Central memory CD8-positive, alpha-beta T cell (primary cell): ENCODE results near the gene CDK11B.

Experiments
- ATAC-seq: fragments of 150-1000 bp; cut with Tn5 transposase; replicated peaks from 2 replicates; pipeline ENCODE4 v1.10.0; 2022; ENCODE audit warnings: mild to moderate bottlenecking, moderate FRiP score, moderate number of reproducible peaks; ENCODE audit not compliant: poor library complexity, severe bottlenecking; ENCODE audit errors: extremely low read depth
- DNase-seq, 2 donors: peaks; one replicate each; pipeline ENCODE4 v3.0.0; 2021; ENCODE audit warnings: low spot score in 2 of 2
- H3K27ac Mint-ChIP-seq: one replicate; pipeline ENCODE4 v1.8.0; 2022; ENCODE audit warnings: low read depth, mild to moderate bottlenecking, moderate library complexity, mixed read lengths
- H3K27me3 Mint-ChIP-seq: one replicate; pipeline ENCODE4 v1.8.0; 2022; ENCODE audit warnings: mixed read lengths
- H3K36me3 Mint-ChIP-seq: one replicate; pipeline ENCODE4 v1.8.0; 2022; ENCODE audit warnings: mild to moderate bottlenecking, moderate library complexity, mixed read lengths; ENCODE audit not compliant: insufficient read depth
- H3K4me1 Mint-ChIP-seq: one replicate; pipeline ENCODE4 v1.8.0; 2022; ENCODE audit warnings: mixed read lengths
- H3K4me3 Mint-ChIP-seq: one replicate; pipeline ENCODE4 v1.8.0; 2022; ENCODE audit warnings: mild to moderate bottlenecking, moderate library complexity, mixed read lengths
- H3K9me3 Mint-ChIP-seq: one replicate; pipeline ENCODE4 v1.8.0; 2022; ENCODE audit warnings: mixed read lengths

The CDK11B gene

DNA sequence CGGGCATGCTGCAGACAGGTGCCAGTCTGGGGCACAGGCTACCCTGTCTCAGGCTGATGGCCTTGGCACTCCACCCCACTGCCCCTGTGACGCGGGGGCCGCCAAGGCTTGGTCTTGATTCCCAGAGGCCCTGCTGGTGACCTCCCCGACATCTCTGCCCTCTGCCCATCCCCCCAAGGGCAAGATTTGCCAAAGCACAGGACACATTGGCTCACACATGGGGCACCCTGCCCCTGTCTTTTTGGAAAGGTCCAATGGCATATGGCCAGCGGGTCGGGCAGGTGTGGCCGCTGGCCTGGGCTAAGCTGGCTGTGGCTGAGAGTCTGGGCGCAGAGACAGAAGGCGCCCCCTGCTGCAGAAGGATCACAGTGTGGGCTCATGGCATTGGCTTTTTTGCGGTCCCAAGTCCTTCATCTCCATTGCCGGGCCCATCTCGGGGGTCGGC, 38.9 kb downstream of the CDK11B start:
- no peak overlapping the region for H3K4me3 Mint-ChIP-seq
- no peaks in the 10 kb centered on the region for H3K9me3 Mint-ChIP-seq
- no peak for DNase-seq
- no peak overlapping the region for H3K27ac Mint-ChIP-seq
- ATAC-seq = no peak
- no peaks in the 10 kb centered on the region for H3K27me3 Mint-ChIP-seq
- H3K36me3 Mint-ChIP-seq = peaks cover 17% of the 10 kb centered on the region
- peaks cover 6% of the 10 kb centered on the region for H3K4me1 Mint-ChIP-seq

DNA sequence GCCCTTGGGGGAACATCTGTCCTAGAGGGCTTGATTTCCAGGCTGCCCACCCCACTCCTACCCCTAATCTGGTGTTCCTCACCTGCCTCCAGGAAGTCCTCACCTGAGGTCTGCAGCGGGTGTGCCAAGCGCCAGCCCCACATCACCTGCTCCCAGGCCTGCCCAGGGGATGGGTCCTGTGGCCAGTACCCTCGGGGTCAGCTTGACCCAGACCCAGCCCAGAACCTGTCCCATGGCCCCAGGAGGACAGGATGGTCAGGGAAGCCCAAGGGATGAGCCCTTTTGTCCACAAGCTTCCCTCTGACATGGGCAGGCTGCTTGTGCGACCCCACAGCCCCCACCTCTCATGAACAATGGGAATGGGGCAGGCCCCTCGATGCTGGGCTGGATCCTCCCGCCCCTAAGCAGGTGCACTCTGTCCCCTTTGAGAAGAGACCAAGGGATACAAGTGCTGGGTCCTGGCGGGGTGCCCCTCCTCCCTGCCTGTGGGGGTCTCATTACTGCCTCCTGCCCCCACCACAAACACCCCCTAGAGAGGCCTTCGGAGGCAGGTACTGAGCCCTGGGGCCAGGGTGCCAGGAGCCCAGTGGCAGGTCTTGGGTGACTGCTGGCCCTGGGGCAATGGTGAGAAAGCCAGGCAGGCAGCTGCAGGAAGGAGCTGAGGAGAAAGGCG, 40.3 kb downstream of the CDK11B start:
- Mint-ChIP-seq H3K27me3 (no peaks in the 10 kb centered on the region), H3K27ac (no peak overlapping the region), H3K4me1 (peaks cover 20% of the 10 kb centered on the region)

DNA sequence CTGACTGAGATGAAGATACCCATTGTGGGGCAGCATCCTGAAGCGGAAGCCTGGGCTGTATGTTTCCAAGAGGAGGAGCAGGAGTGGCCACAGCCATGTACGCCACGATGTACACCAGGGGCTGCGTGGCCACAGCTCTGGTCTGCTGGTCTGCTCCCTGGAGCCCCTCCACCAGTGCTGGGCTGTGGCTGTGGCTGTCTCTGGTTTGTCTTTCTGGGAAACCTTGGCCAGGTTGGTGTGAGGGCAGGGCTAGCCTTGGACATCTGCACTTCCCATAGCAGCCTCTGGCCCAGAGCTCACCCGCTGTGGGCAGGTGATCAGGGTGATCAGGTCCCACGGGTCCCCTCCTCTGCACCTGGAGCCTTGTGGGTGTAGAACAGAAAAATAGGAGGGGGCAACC, 40.9 kb downstream of the CDK11B start:
- H3K36me3 Mint-ChIP-seq = peaks cover 25% of the 10 kb centered on the region
- H3K9me3 Mint-ChIP-seq = no peaks in the 10 kb centered on the region
- DNase-seq (no peak), ATAC-seq (no peak)
- peaks cover 22% of the 10 kb centered on the region for H3K4me1 Mint-ChIP-seq
- H3K4me3 Mint-ChIP-seq = no peak overlapping the region
- no peaks in the 10 kb centered on the region for H3K27me3 Mint-ChIP-seq
- H3K27ac Mint-ChIP-seq = no peak overlapping the region

More for the DNA sequence above, 40.3 kb downstream of the CDK11B start:
- H3K4me3 Mint-ChIP-seq = no peak overlapping the region
- ATAC-seq (no peak), DNase-seq (no peak)
- peaks cover 25% of the 10 kb centered on the region for H3K36me3 Mint-ChIP-seq
- no peaks in the 10 kb centered on the region for H3K9me3 Mint-ChIP-seq

DNA sequence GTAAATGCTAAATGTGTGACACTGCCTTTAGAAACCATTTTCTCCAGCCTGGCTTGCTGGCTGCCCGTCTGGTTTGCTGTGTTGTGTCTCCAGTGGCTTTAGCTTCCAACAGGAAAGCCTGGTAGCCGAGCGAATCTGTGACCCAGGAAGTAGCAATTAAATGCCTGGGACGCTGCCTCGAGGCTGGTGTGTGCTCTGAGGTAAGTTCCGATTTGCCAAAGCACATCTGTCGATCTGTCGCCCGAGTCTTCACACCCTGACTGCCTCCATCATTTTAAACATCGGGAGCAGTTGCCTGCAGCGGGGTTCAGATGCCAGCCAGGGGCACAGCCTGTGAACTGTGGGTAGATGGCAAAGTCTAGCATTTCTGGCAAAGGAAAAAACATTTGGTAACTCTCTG, 41.3 kb downstream of the CDK11B start:
- H3K27me3 Mint-ChIP-seq = no peaks in the 10 kb centered on the region
- peak overlapping the region; percentile 68 for H3K4me3 Mint-ChIP-seq
- no peak for DNase-seq
- no peak for ATAC-seq
- peaks cover 25% of the 10 kb centered on the region for H3K36me3 Mint-ChIP-seq
- no peaks in the 10 kb centered on the region for H3K9me3 Mint-ChIP-seq
- H3K27ac Mint-ChIP-seq = peak overlapping the region; percentile 6
- peaks cover 22% of the 10 kb centered on the region for H3K4me1 Mint-ChIP-seq

DNA sequence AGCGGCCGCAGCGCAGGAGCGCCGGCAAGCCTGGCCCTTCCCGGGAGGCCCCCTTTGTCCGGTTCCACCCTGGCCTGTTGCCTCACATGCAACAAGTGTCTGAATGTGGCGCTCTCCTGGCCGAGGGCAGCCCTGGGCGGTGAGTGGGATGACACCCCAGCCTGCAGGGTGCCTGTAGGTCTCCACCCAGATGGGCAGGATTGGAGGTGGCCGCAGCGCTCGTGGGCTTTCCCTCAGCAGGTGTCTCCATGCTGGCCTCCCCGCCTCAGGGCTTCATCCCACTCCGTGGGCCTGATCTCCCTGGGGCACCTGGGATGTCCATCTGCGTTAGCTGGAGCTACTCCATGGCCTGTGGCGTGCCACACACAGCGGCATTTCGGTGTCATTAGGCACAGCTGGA, 42.0 kb downstream of the CDK11B start:
- DNase-seq (no peak), ATAC-seq (no peak)
- H3K4me3 Mint-ChIP-seq = peak overlapping the region; percentile 68
- peaks cover 25% of the 10 kb centered on the region for H3K36me3 Mint-ChIP-seq
- peak overlapping the region; percentile 6 for H3K27ac Mint-ChIP-seq
- peaks cover 22% of the 10 kb centered on the region for H3K4me1 Mint-ChIP-seq
- H3K27me3 Mint-ChIP-seq = no peaks in the 10 kb centered on the region
- H3K9me3 Mint-ChIP-seq = no peaks in the 10 kb centered on the region

DNA sequence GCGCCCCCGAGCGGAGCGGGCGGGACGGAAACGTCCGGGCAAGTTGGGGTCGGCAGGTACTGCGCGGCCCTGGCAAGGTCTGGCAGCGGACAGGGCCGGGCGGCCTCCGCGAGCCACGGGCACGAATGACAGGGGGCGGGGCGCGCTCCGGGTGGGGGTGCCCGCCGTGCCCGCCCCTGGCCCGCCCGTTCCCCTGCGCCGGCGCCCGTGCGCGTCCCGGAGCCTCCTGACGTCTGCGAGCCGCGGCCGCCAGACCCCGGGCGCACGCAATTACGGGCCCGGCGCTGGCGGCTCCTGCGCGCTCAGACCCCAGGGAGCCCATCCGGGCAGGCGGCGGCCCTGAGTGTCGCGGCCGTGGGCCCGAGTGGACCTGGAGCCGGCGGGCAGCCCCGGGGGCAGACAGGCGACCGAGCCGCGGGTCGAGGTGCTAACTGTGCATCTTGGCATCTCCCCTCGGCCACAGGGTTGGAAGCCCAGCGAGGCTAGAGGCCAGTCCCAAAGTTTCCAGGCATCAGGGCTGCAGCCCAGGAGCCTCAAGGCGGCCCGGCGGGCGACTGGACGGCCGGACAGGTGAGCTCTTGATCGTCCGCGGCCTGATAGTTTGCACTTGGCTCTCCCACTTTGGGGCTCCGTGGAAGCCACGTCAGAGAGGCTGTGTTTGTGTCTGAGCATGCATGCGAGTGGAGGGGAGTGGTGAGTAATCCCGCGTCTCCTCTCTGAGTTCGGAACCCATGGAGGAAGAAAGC, 42.6 kb downstream of the CDK11B start:
- Mint-ChIP-seq H3K4me1 (peaks cover 22% of the 10 kb centered on the region), H3K36me3 (peaks cover 25% of the 10 kb centered on the region), H3K27ac (no peak overlapping the region), H3K4me3 (peak overlapping the region; percentile 68), H3K9me3 (no peaks in the 10 kb centered on the region), H3K27me3 (no peaks in the 10 kb centered on the region)
- DNase-seq (no peak), ATAC-seq (no peak)

DNA sequence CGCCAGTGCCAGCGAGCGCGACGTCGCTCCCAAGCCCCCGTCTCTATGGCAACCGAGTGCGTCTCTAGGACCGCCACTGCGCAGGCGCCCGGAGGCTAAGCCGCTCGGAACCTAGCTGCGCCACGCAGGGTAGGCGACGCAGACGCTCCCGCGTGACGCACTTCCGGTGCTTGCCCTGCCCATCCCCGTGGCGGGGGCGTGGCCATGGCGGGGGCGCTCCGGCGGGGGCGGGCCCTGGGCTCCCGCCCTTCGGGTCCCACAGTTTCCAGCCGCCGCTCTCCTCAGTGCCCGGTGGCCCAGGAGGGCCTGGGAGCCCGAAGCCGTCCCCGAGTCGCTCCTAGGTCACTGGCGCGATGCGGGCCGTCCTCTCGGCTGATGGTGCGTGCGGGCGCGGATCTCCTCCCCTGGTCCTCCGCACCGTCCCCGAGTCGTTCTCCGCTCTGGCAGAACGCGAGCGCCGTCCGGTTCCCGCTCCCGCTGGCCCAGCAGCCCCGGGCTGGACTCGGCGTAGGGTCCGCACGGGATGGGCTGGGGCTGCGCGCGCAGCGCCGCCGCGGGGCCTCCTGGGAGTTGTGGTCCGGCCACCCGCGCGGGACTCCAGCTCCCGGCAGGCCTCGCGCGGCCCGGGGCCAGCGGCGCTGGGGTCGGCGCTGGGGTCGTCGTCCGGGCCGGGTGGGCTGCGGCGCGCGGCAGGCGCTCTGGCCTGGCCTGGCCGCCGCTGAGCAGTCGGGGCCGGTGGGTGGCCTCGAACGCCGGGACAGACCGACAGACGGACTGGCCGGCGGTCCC, 43.4 kb downstream of the CDK11B start, which contains the start of gene MIB2:
MIB2 (plus strand) TSS at position 245 of the 789 bp plus-strand sequence. CDS start 7,953 bp downstream, outside the sequence.
- DNase-seq = peak; percentile 97 to 98
- H3K36me3 Mint-ChIP-seq = peaks cover 26% of the 10 kb centered on the region
- H3K4me3 Mint-ChIP-seq = peak within 1 kb of the TSS; percentile 94
- H3K9me3 Mint-ChIP-seq = no peaks in the 10 kb centered on the region
- H3K4me1 Mint-ChIP-seq = peaks cover 22% of the 10 kb centered on the region
- peak within 1 kb of the TSS; percentile 99 for H3K27ac Mint-ChIP-seq
- peak; percentile 87 for ATAC-seq
- H3K27me3 Mint-ChIP-seq = no peaks in the 10 kb centered on the region

DNA sequence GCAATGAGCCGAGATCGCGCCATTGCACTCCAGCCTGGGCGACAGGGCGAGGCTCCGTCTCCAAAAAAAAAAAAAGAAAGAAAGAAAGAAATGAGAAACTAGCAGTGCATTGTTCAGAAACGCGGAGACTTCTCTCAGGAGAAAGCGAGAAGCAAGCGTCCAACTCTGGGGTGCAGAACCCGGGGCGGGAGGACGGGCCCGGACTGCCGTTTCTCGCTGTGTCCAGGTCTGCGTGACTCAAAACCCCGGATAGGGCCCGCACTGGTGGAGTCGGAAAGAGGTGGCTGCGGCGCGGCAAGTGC, 43.9 kb downstream of the CDK11B start:
- peak overlapping the region; percentile 99 for H3K27ac Mint-ChIP-seq
- peak overlapping the region; percentile 94 for H3K4me3 Mint-ChIP-seq
- H3K4me1 Mint-ChIP-seq = peaks cover 22% of the 10 kb centered on the region
- H3K27me3 Mint-ChIP-seq = no peaks in the 10 kb centered on the region
- peak; percentile 0 for ATAC-seq
- no peaks in the 10 kb centered on the region for H3K9me3 Mint-ChIP-seq
- DNase-seq = no peak
- peaks cover 26% of the 10 kb centered on the region for H3K36me3 Mint-ChIP-seq

DNA sequence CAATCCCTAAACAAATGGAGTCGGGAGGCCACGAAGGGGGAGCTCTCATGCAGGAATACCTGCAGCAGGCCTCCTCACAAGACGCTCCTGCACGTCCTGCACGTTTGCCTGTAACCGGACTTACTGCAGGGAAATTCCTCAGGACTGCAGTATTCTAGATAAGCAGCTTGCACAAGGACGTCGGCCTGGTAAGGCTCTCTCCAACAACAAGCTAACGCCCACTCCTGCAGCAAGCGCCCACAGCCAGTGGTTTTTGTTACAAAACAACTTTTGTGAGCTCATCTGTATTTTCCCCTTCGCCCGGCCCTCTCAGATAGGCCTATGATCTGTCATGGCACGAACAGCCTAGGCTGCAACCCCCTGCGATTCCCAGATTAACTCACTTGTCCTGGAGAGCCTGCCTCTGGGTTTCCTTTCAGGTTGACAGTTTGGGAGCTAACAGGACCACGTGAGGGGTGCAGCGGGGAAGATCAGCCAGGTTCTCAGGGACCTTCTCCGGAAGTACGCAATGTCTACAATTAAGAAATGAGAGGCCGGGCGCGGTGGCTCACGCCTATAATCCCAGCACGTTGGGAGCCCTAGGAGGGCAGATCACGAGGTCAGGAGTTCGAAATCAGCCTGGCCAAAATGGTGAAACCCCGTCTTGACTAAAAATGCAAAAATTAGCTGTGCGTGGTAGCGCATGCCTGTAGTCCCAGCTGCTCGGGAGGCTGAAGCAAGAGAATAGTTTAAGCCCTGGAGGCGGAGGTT, 44.4 kb downstream of the CDK11B start:
- H3K4me3 Mint-ChIP-seq = peak overlapping the region; percentile 94
- DNase-seq = peak in 1 of 2 donors; percentile 48
- peaks cover 22% of the 10 kb centered on the region for H3K4me1 Mint-ChIP-seq
- H3K27ac Mint-ChIP-seq = peak overlapping the region; percentile 99
- peak; percentile 20 for ATAC-seq
- peaks cover 26% of the 10 kb centered on the region for H3K36me3 Mint-ChIP-seq
- no peaks in the 10 kb centered on the region for H3K9me3 Mint-ChIP-seq
- no peaks in the 10 kb centered on the region for H3K27me3 Mint-ChIP-seq

DNA sequence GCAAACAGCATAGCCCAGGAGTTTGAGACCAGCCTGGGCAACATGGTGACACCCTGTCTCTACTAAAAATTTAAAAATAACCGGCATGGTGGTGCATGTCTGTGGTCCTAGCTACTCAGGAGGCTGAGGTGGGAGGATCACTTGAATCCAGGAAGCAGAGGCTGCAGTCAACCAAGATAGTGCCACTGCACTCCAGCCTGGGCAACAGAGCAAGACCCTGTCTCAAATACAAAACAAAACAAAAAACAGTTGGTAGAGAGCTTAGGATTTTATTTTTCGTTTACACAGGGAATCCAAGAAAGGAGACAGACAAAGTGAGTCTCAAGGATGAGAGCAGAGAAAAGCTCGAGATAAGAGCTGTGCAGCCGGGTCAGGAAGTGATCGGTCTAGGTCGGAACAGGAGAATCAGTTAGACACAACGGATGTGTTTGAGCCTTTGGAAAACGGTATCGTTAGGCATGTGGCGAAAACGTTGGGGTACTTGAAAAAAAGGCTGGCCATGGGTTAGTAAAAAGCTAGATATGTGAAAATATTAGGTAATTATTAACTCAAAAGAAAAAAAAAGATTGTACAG, 45.2 kb downstream of the CDK11B start:
- peaks cover 22% of the 10 kb centered on the region for H3K4me1 Mint-ChIP-seq
- no peaks in the 10 kb centered on the region for H3K27me3 Mint-ChIP-seq
- H3K4me3 Mint-ChIP-seq = peak overlapping the region; percentile 94
- H3K36me3 Mint-ChIP-seq = peaks cover 26% of the 10 kb centered on the region
- DNase-seq (no peak), ATAC-seq (no peak)
- no peaks in the 10 kb centered on the region for H3K9me3 Mint-ChIP-seq
- peak overlapping the region; percentile 99 for H3K27ac Mint-ChIP-seq

DNA sequence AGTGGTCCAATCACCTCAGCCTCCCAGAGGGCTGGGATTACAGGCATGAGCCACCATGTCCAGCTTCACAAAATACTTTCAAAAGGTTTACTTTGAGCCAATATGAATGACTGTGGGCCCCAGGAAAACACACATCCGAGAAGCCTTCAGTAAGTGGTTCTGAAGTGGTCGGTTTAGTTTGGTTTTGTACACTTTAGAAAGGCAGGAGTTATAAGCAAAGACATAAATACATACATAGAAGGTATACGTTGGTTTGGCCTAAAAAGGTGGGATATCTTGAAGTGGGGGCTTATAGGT, 46.8 kb downstream of the CDK11B start:
- Mint-ChIP-seq H3K9me3 (no peaks in the 10 kb centered on the region), H3K27me3 (no peaks in the 10 kb centered on the region), H3K27ac (no peak overlapping the region), H3K36me3 (peaks cover 21% of the 10 kb centered on the region), H3K4me3 (no peak overlapping the region), H3K4me1 (peaks cover 24% of the 10 kb centered on the region)
- ATAC-seq (no peak), DNase-seq (no peak)

DNA sequence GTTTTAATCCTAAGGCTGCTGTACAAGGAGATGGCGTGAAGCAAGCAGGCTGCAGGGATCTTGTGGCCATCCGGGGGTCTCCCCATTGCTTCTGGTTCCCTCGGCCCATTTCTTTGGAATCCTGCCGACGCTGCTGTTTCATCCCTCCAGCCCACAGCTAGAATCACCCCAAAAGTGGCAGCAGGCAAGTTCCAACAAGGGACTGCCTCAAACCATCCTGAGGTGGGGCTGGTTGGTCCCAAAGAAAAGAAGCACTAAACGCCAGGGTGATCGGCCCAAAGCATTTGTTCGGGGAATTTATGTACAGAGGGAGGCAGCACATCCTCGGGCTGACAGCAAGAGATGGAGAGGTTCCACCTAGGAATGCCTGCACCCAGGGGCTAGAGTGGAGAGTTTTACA, 48.0 kb downstream of the CDK11B start:
- Mint-ChIP-seq H3K9me3 (no peaks in the 10 kb centered on the region), H3K36me3 (peaks cover 20% of the 10 kb centered on the region), H3K4me3 (no peak overlapping the region), H3K27ac (no peak overlapping the region), H3K27me3 (no peaks in the 10 kb centered on the region), H3K4me1 (peaks cover 23% of the 10 kb centered on the region)
- DNase-seq (no peak), ATAC-seq (no peak)
